Transverse colon (tissue), 4 donors: Measurements from ENCODE around the gene P3H3. TPM values are rescaled to one million over a fixed set of nuclear protein-coding genes. Genes with fewer than 3 reads are reported as not detected.

Source experiments
- DNase-seq: peaks from one replicate; pipeline ENCODE4 v3.0.0-alpha.2; 2019
- H3K27ac ChIP-seq, 4 donors: fragments of 200-600 bp; sonication (generic); 2 replicates each; pipeline ENCODE4 v1.5.1; 2016 to 2018; ENCODE audit warnings: inconsistent platforms in 4 of 4
- H3K27me3 ChIP-seq: fragments of 200-600 bp; sonication (generic); 2 replicates; pipeline ENCODE4 v1.5.1; 2017; ENCODE audit warnings: inconsistent platforms
- H3K36me3 ChIP-seq, 4 donors: fragments of 200-600 bp; sonication (generic); 2 replicates each; pipeline ENCODE4 v1.5.1; 2017 to 2019; ENCODE audit warnings: inconsistent platforms in 4 of 4
- H3K4me1 ChIP-seq, 4 donors: fragments of 200-600 bp; sonication (generic); 2 replicates each; pipeline ENCODE4 v1.5.1; 2017 to 2020; ENCODE audit warnings: inconsistent platforms in 4 of 4
- H3K4me3 ChIP-seq, 4 donors: fragments of 200-600 bp; sonication (generic); 1 replicate in 1 of 4; 2 replicates in 3 of 4; pipeline versions ENCODE4 v1.5.1 to v1.6.1; 2017 to 2019; ENCODE audit warnings: inconsistent platforms in 4 of 4
- H3K9me3 ChIP-seq, 2 donors: fragments of 200-600 bp; sonication (generic); 2 replicates each; pipeline ENCODE4 v1.5.1; 2017 to 2019; ENCODE audit warnings: inconsistent platforms in 2 of 2
- EP300 ChIP-seq: sonication (generic); formaldehyde crosslinking; IDR thresholded peaks from one replicate; pipeline ENCODE4 v1.6.1; 2017; ENCODE audit warnings: antibody characterized with exemption, low read depth
- POLR2A ChIP-seq: fragments of 450-650 bp; IDR thresholded peaks from one replicate; pipeline ENCODE4 v1.6.1; 2016; ENCODE audit warnings: antibody characterized with exemption, mild to moderate bottlenecking, moderate library complexity
- POLR2AphosphoS5 ChIP-seq, 3 donors: sonication (generic); formaldehyde crosslinking; IDR thresholded peaks; one replicate each; pipeline ENCODE4 v1.6.1; 2016; ENCODE audit warnings: antibody characterized with exemption in 3 of 3
- WGBS, 2 donors: methylation state at CpG; one replicate each; pipeline ENCODE4 v1.1.5; 2018; ENCODE audit warnings: low coverage in 1 of 2; 5-methylcytosine and 5-hydroxymethylcytosine counted together
- in situ Hi-C, 4 donors: fragments of 200-750 bp; cut with MboI; loops; one replicate each; pipeline versions ENCODE4 v1.15.0 to v1.15.1; 2017; ENCODE audit warnings: low sequenced_read_pairs in 3 of 4, low pct_ligation_motif_present in 1 of 4, low pct_unique_long_range_greater_than_20kb in 1 of 4
- intact Hi-C: fragments of 100-400 bp; cut with DNase I; formaldehyde crosslinking; loops from one replicate; pipeline ENCODE4 v1.15.1; 2023; ENCODE audit warnings: low total_unique reads
- total RNA-seq, 4 donors: library from RNA; depleted of rRNA; stranded (reverse); fragments of >200 nt; gene quantifications; one replicate each; pipeline ENCODE4 v1.1.0, GENCODE V29; 2016
- TF ChIP-seq, protein P1 (sequence below), 5 experiments: fragments of 200-600 bp in 3 of 5; fragments of 450-650 bp in 2 of 5; sonication (generic) in 3 of 5; IDR thresholded peaks; 1 replicate in 2 of 5; 2 replicates in 3 of 5; pipeline ENCODE4 v1.5.1; 2016 to 2017; ENCODE audit warnings: antibody characterized with exemption in 5 of 5, inconsistent platforms in 3 of 5, mild to moderate bottlenecking in 2 of 5, moderate library complexity in 1 of 5

The P3H3 gene
- total RNA-seq, 4 donors from 2014 or later, result 5.9 to 32.9 (median 14.4) TPM

DNA sequence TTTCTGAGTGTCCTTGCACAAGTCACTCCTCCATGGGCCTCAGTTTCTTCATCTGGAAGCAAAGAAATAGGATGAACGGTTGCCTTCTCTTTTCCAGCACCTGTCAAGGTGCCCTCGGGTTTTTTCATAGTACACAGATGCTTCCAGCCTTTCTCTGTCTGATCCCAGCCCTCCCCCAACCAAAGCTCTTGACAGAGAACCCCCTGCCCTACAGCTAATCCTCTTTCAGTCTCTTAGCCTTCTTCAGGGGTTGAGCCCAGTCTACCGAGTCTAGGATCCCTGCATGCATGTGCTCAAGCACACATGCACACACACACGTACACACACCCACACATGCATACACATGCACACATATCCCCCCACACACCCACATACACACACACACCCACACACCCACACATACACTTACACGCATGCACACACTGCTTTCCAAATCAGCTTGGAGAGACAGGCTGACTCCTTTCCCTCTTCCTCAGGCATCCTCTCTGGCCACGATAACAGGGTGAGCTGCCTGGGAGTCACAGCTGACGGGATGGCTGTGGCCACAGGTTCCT is 18.2 kb downstream of the P3H3 start:
- Histone ChIP-seq H3K4me3 (no peak overlapping the region), H3K9me3 (no peaks in the 10 kb centered on the region), H3K36me3 (no peaks in the 10 kb centered on the region), H3K27ac (no peak overlapping the region), H3K27me3 (no peaks in the 10 kb centered on the region), H3K4me1 (peaks cover 0 to 12% (median 8%) of the 10 kb centered on the region in 4 donors)
- in situ Hi-C loops (loop anchor here in 2 of 4 donors (25.0 kb wide), 1 partner anchor 109 kb away; no protein-coding TSS in a partner anchor), intact Hi-C loops (no loop called here)
- TF ChIP-seq POLR2AphosphoS5 (IDR thresholded peaks at IDR 0.05) (no peak), EP300 (no peak), POLR2A (no peak)
- TF ChIP-seq, protein P1, sequence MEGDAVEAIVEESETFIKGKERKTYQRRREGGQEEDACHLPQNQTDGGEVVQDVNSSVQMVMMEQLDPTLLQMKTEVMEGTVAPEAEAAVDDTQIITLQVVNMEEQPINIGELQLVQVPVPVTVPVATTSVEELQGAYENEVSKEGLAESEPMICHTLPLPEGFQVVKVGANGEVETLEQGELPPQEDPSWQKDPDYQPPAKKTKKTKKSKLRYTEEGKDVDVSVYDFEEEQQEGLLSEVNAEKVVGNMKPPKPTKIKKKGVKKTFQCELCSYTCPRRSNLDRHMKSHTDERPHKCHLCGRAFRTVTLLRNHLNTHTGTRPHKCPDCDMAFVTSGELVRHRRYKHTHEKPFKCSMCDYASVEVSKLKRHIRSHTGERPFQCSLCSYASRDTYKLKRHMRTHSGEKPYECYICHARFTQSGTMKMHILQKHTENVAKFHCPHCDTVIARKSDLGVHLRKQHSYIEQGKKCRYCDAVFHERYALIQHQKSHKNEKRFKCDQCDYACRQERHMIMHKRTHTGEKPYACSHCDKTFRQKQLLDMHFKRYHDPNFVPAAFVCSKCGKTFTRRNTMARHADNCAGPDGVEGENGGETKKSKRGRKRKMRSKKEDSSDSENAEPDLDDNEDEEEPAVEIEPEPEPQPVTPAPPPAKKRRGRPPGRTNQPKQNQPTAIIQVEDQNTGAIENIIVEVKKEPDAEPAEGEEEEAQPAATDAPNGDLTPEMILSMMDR (IDR thresholded peaks at IDR 0.05), result no peak
- 82 to 89% methylated on average over 4 to 7 of the region's 7 CpGs for WGBS, 2 donors
- no peak for DNase-seq

DNA sequence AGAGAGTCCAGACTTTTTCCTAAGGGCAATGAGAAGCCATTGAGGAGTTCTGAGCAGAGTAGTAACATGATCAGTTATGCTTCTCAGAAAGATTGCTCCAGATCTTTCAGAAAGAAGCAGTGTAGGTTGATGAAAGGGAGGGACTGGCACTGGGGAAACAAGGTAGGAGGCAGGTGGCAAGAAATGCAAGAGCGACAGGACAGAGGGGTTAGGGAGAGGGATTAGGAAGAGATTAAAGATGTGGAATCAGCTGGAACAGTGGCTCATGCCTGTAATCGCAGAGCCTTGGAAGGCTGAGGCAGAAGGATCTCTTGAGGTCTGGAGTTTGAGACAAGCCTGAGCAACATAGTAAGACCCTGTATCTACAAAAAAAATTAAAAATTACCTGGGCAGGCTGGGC is 19.5 kb downstream of the P3H3 start:
- 93 to 100% methylated on average over 2 of the region's 2 CpGs for WGBS, 2 donors
- H3K36me3 ChIP-seq, result no peaks in the 10 kb centered on the region
- no peaks in the 10 kb centered on the region for H3K9me3 ChIP-seq
- H3K4me3 ChIP-seq, result no peak overlapping the region
- no peak overlapping the region for H3K27ac ChIP-seq
- H3K4me1 ChIP-seq, result peaks cover 0 to 13% (median 9%) of the 10 kb centered on the region in 4 donors
- H3K27me3 ChIP-seq, result no peaks in the 10 kb centered on the region
- no peak for TF ChIP-seq POLR2AphosphoS5 (IDR thresholded peaks at IDR 0.05)
- TF ChIP-seq, protein P1 (IDR thresholded peaks at IDR 0.05), result no peak
- TF ChIP-seq EP300, result no peak
- TF ChIP-seq POLR2A, result no peak
- intact Hi-C loops (no loop called here), in situ Hi-C loops (loop anchor here in 2 of 4 donors (25.0 kb wide), 1 partner anchor 110 kb away; no protein-coding TSS in a partner anchor)
- no peak for DNase-seq

DNA sequence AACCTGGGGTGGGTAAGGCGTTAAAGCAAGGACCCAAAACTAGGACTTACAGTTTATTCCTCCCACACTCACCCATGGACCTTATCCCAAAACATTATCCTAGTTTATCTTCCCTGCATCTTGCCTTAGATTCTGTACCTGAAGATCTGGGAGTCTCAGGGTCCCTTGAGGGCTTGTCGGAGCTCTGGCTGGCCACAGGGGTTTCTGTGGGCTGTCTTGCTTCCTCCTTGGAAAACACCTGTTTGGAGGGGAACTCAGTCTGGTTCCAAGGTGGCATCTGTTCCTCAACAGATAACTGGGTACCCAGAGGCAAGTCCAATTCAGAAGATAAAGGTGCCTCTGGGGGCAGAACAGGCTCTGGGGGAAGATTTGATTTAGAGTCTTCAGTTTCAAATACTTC is 21.2 kb downstream of the P3H3 start:
- no peak overlapping the region for H3K27ac ChIP-seq
- H3K4me3 ChIP-seq, result no peak overlapping the region
- no peaks in the 10 kb centered on the region for H3K36me3 ChIP-seq
- intact Hi-C loops (no loop called here), in situ Hi-C loops (loop anchor here in 2 of 4 donors (25.0 kb wide), 1 partner anchor 112 kb away; no protein-coding TSS in a partner anchor)
- H3K9me3 ChIP-seq, result no peaks in the 10 kb centered on the region
- no peaks in the 10 kb centered on the region for H3K27me3 ChIP-seq
- peak; percentile 7 for DNase-seq
- H3K4me1 ChIP-seq, result peaks cover 10 to 27% (median 17%) of the 10 kb centered on the region in 4 donors
- 70 to 93% methylated on average over 2 of the region's 2 CpGs for WGBS, 2 donors
- TF ChIP-seq, protein P1 (IDR thresholded peaks at IDR 0.05), result no peak
- TF ChIP-seq POLR2A (no peak), EP300 (no peak), POLR2AphosphoS5 (IDR thresholded peaks at IDR 0.05) (no peak)

DNA sequence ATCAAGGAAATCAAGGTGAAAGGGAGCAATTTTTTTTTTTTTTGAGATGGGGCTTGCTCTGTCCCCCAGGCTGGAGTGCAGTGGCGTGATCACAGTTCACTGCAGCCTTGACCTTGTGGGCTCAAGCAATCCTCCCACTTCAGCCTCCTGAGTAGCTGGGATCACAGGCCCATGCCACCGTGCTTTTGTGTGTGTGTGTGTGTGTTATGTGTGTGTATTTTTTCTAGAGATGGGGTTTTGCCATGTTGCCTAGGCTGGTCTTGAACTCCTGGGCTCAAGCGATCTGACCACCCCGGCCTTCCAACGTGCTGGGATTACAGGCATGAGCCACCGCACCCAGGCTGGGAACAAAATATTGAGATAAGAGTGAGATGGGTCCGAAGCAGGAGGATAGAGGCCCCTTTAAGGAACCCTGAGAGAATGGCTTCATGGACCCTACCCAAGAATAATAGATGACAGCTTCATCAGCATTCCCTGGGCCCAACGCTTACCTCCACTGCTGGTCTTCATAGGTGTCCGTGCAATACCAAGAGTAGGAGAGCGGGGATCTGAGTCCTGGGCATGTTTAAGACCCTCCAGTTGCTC is 21.9 kb downstream of the P3H3 start:
- peaks cover 10 to 27% (median 17%) of the 10 kb centered on the region in 4 donors for H3K4me1 ChIP-seq
- in situ Hi-C loops, result loop anchor here in 2 of 4 donors (25.0 kb wide), 1 partner anchor 113 kb away; no protein-coding TSS in a partner anchor
- intact Hi-C loops, result no loop called here
- H3K27me3 ChIP-seq, result no peaks in the 10 kb centered on the region
- no peaks in the 10 kb centered on the region for H3K36me3 ChIP-seq
- TF ChIP-seq POLR2AphosphoS5 (IDR thresholded peaks at IDR 0.05) (no peak), EP300 (no peak), POLR2A (no peak)
- peak overlapping the region in 2 of 4 donors; percentile 98 to 99 for H3K27ac ChIP-seq
- WGBS, 2 donors, result 83% methylated on average over 10 of the region's 10 CpGs; no CpG with 5 or more reads in 1 of the 2 donors
- no peaks in the 10 kb centered on the region for H3K9me3 ChIP-seq
- peak; percentile 7 for DNase-seq
- H3K4me3 ChIP-seq, result no peak overlapping the region
